Suppressor macrophage treated with lipopolysaccharide for 4 hours (primary cell): ENCODE data around the gene CHRNG.
A peak's percentile ranks its signal among the peaks of the same experiment; 100 is the strongest.
"Not testable (repeated sequence)": the region's sequence is repeated elsewhere in the genome, so short reads cannot be mapped to it uniquely, and the experiment has no call there.

Source experiments
- DNase-seq: peaks from one replicate; pipeline ENCODE4 v3.0.0-alpha.2; 2020

The CHRNG gene

GRCh38 chr2:232529806-232530547 lies 9.5 kb upstream of the CHRNG start:
- no peak for DNase-seq

DNA sequence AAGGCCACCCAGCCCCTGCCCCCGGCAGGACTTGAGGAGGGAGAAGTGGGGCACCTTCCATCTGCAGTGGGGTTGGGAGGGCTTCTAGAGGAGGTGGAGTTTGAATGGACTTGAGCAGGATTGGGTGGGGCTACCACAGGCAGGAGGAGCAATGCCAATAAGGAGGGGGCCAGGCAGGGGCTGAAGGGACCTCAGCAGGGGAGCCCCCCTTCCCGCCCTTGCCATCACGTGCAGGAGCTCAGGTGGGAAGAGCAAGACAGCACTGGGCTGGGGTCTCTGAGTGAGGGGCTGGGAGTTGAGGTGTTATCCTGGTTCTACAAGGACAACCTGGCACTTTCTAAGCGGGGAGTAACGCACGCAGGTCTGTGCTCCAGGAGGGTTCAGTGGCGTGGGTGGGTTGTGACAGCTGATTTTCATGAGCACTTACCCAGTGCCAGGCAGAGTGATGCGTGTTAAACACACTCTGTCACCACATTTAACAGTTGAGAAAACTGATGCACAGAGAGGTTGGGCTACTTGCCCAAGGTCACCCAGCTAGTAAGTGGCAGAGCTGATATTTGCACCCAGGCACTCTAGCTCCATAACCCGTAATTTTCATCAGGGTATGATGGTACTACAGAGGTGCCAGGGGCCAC lies 8.7 kb upstream of the CHRNG start:
- DNase-seq: no peak

DNA sequence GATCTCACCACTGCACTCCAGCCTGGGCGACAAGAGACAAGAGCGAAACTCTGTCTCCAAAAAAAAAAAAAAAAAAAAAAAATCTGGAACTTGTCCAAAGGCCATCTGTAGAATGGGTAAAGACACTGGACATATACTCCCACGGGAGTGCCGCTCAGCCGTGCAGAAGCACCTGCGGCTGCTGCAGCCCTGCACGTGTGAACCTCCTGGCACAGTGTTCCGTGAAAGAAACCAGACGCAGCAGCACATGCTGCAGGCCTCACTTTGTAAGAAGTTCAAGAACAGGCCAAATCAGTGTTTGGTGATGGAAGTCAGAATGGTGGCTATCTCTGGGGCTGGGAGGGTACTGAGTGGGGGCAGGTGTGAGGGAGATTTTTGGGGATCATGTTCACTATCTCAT lies 7.1 kb upstream of the CHRNG start:
- DNase-seq: no peak

- DNase-seq: not testable (repeated sequence)
These were observed 6.7 kb upstream of the CHRNG start for GRCh38 chr2:232532821-232533220.

DNA sequence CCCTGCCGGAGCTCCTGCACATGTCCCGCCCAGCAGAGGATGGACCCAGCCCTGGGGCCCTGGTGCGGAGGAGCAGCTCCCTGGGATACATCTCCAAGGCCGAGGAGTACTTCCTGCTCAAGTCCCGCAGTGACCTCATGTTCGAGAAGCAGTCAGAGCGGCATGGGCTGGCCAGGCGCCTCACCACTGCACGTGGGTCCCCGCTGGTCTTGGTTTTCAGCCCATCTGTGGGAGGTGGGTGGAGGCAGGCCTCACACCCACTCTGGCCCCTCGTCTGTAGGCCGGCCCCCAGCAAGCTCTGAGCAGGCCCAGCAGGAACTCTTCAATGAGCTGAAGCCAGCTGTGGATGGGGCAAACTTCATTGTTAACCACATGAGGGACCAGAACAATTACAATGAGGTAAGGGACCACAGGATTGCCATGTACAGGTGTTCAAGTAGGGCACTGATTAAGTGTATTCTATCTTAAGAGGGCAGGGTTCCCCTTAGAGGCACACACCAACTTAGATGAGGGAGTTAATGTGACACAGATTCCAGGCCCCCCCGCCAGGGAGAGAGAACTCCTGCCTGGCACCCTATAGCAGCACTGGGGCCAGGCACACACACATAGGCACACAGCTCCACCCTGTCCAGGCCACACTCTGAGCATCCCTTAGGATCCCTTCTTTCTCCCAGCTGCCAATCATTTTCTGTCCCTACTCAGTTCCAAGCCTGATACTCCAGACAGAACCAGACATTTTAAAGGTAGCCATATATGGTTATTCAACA lies 5.4 kb upstream of the CHRNG start:
- no peak for DNase-seq

GRCh38 chr2:232534940-232535651 lies 4.4 kb upstream of the CHRNG start:
- no peak for DNase-seq

- no peak for DNase-seq
These were observed 3.5 kb upstream of the CHRNG start for GRCh38 chr2:232535761-232536530.

- DNase-seq: no peak
These were observed 2.4 kb upstream of the CHRNG start for GRCh38 chr2:232537079-232537478.

DNA sequence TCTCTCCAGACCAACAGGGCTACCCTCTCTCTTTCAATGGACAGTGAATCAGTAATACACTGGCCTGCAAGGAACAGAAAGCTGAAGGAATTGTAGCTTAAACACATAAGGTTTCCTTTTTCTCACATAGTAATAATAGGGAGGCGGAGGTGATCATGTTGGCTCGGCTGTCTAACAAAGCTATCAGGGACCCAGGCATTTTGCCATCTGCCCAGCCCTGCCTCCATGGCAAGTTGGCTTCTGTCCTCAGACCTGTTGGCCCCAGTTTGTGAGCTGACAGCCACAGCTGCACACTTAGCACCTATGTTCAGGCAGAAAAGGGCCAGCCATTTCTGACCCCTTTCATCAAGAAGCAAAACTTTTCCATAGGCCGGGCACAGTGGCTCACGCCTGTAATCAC lies 2.0 kb upstream of the CHRNG start:
- DNase-seq: no peak

DNA sequence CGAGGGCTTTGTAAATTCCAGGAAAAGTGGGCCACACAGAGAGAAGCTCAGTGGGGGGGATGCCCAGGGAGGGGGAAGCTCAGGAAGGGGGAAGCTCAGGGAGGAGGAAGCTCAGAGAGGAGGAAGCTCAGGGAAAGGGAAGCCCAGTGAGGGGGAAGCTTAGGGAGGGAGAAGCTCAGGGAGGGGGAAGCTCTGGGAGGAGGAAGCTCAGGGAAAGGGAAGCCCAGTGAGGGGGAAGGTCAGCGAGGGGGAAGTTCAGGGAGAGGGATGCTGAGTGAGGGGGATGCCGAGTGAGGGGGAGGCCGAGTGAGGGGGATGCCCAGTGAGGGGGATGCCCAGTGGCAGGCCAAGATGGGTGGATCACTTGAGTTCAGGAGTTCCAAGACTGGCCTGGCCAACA lies 821 bp upstream of the CHRNG start:
- DNase-seq: peak; percentile 47

GRCh38 chr2:232540441-232541041 lies 1.0 kb downstream of the CHRNG start:
- DNase-seq: no peak

GRCh38 chr2:232541195-232541960 lies 1.9 kb downstream of the CHRNG start:
- DNase-seq: peak; percentile 15

- DNase-seq: no peak
These were observed 2.6 kb downstream of the CHRNG start for GRCh38 chr2:232541961-232542714.

- DNase-seq: no peak
These were observed 3.4 kb downstream of the CHRNG start for GRCh38 chr2:232542715-232543467.

DNA sequence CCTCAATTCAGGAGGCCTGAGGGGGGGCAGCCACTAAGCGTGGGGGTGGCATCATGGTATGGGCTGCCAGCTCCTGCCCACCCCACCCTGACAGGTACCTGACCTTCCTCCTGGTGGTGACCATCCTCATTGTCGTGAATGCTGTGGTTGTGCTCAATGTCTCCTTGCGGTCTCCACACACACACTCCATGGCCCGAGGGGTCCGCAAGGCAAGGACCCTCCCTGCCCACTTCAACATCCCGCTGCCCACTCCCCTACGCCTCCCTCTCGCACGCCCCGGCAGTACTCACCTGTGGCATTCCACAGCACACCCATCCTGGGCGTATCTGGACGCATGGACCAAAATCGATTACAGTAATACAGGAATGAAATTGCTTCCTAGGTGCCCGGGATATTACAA lies 4.0 kb downstream of the CHRNG start:
- no peak for DNase-seq

- no peak for DNase-seq
These were observed 4.6 kb downstream of the CHRNG start for GRCh38 chr2:232543928-232544631.

DNA sequence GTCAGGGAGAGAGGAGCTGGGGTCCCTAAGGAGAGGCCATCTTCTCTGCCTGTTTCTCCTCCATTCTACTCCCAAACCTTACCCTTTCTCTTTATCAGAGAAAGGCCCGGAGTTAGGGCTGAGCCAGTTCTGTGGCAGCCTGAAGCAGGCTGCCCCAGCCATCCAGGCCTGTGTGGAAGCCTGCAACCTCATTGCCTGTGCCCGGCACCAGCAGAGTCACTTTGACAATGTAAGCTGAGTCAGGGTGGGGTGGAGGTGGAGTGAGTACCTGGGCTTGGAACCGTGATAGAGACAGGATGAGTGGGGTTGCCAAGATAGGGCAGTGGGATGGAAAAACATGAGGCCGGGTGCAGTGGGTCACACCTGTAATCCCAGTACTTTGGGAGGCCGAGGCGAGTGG lies 5.2 kb downstream of the CHRNG start:
- DNase-seq: no peak

- DNase-seq: no peak
These were observed 6.3 kb downstream of the CHRNG start for GRCh38 chr2:232545511-232546375.
